ENCODE measurements around the gene STARD10. TPM values are rescaled to one million over a fixed set of nuclear protein-coding genes. Genes with fewer than 3 reads are reported as not detected.

STARD10 gene
- total RNA-seq, 1 experiment from 2014 or later = 58.4 TPM

- Histone ChIP-seq H3K9me2 (ENCODE audit: insufficient read depth) (no peaks in the 10 kb centered on the region), H3K4me3 (replicated peaks in 1 of 2; ENCODE audit: low read depth in 1 of 2, low read length in 2 of 2) (no peak overlapping the region), H3K4me2 (ENCODE audit: low read length) (peak overlapping the region; percentile 47), H3K4me1 (ENCODE audit: control insufficient read depth in 1 of 2, insufficient read depth in 2 of 2, low read length in 2 of 2) (peaks cover 9 to 57% of the 10 kb centered on the region in 2 experiments), H3K9me3 (ENCODE audit: control insufficient read depth in 1 of 2, insufficient read depth in 1 of 2, low read depth in 1 of 2, low read length in 2 of 2) (no peaks in the 10 kb centered on the region), H3K27ac (ENCODE audit: low read depth, low read length) (peak overlapping the region; percentile 24; the same call in 1 of the 2 replicates), H3K79me2 (ENCODE audit: insufficient read depth, low read length) (peaks cover 5% of the 10 kb centered on the region; the same call in 1 of the 2 replicates), H3K36me3 (ENCODE audit: control insufficient read depth in 1 of 2, insufficient read depth in 2 of 2, low read length in 2 of 2) (no peaks in the 10 kb centered on the region), H3K9ac (ENCODE audit: low read length) (peak overlapping the region; percentile 21; the same call in 1 of the 2 replicates), H4K20me1 (ENCODE audit: insufficient read depth) (no peaks in the 10 kb centered on the region), H3K27me3 (ENCODE audit: insufficient read depth, low read length) (no peaks in the 10 kb centered on the region), H2AFZ (ENCODE audit: low read depth, low read length, poor library complexity, severe bottlenecking) (no peak overlapping the region)
- ATAC-seq (no peak), DNase-seq (ENCODE audit: low read depth, low spot score) (no peak)
- TF ChIP-seq ZNF274 (IDR thresholded peaks at IDR 0.05; ENCODE audit: low read depth, low read length) (no peak), ZFX (IDR thresholded peaks at IDR 0.05) (no peak), FOSL1 (IDR thresholded peaks at IDR 0.05; ENCODE audit: low read depth) (no peak)
- BruUV-seq (replicated peaks) = no TSS peak
- CTCF ChIA-PET = no interaction called here
- POLR2A ChIA-PET = no interaction called here
- RAD21 ChIA-PET (ENCODE audit: low non-redundant PET in 1 of 2, low total read pairs in 2 of 2, uncharacterized antibody in 2 of 2, unreplicated experiment in 2 of 2) = interaction anchor here in 1 of 2 experiments (0.5 to 0.7 kb wide), 2 partner anchors 45 to 565 kb away, joined by 3 read pairs; no protein-coding TSS in a partner anchor
- intact Hi-C loops (cut with micrococcal nuclease) = no loop called here
Measured at GRCh38 chr11:72741849-72742512, 51.9 kb downstream of the STARD10 start.

GRCh38 chr11:72741429-72741833, 52.4 kb downstream of the STARD10 start:
- Histone ChIP-seq H3K9ac (ENCODE audit: low read length) (peak overlapping the region; percentile 21; the same call in 1 of the 2 replicates), H3K9me3 (ENCODE audit: control insufficient read depth in 1 of 2, insufficient read depth in 1 of 2, low read depth in 1 of 2, low read length in 2 of 2) (no peaks in the 10 kb centered on the region), H3K4me2 (ENCODE audit: low read length) (peak overlapping the region; percentile 47), H4K20me1 (ENCODE audit: insufficient read depth) (no peaks in the 10 kb centered on the region), H3K4me3 (replicated peaks in 1 of 2; ENCODE audit: low read depth in 1 of 2, low read length in 2 of 2) (no peak overlapping the region), H3K27me3 (ENCODE audit: insufficient read depth, low read length) (no peaks in the 10 kb centered on the region), H3K4me1 (ENCODE audit: control insufficient read depth in 1 of 2, insufficient read depth in 2 of 2, low read length in 2 of 2) (peaks cover 13 to 62% of the 10 kb centered on the region in 2 experiments), H2AFZ (ENCODE audit: low read depth, low read length, poor library complexity, severe bottlenecking) (no peak overlapping the region), H3K79me2 (ENCODE audit: insufficient read depth, low read length) (peaks cover 5% of the 10 kb centered on the region; the same call in 1 of the 2 replicates), H3K36me3 (ENCODE audit: control insufficient read depth in 1 of 2, insufficient read depth in 2 of 2, low read length in 2 of 2) (no peaks in the 10 kb centered on the region), H3K27ac (ENCODE audit: low read depth, low read length) (peak overlapping the region; percentile 24; the same call in 1 of the 2 replicates), H3K9me2 (ENCODE audit: insufficient read depth) (no peaks in the 10 kb centered on the region)
- ATAC-seq (no peak), DNase-seq (ENCODE audit: low read depth, low spot score) (no peak)
- ChIA-PET POLR2A (no interaction called here), CTCF (interaction anchor here (1.0 to 1.5 kb wide), 2 partner anchors 16 to 41 kb away, joined by 3 to 6 read pairs; no protein-coding TSS in a partner anchor), RAD21 (ENCODE audit: low non-redundant PET in 1 of 2, low total read pairs in 2 of 2, uncharacterized antibody in 2 of 2, unreplicated experiment in 2 of 2) (interaction anchor here in 1 of 2 experiments (0.5 to 0.7 kb wide), 2 partner anchors 46 to 566 kb away, joined by 3 read pairs; no protein-coding TSS in a partner anchor)
- no TSS peak for BruUV-seq (replicated peaks)
- intact Hi-C loops (cut with micrococcal nuclease) = no loop called here
- TF ChIP-seq CTCF (IDR thresholded peaks at IDR 0.05 in 2 of 3, conservative IDR thresholded peaks at IDR 0.05 in 1 of 3; ENCODE audit: borderline replicate concordance in 1 of 3, insufficient read depth in 1 of 3, low read depth in 2 of 3, low read length in 2 of 3) (no peak), JUND (IDR thresholded peaks at IDR 0.05) (no peak), RAD21 (IDR thresholded peaks at IDR 0.05; ENCODE audit: low read depth) (no peak), CBX3 (IDR thresholded peaks at IDR 0.05; ENCODE audit: low read depth) (no peak), YY1 (IDR thresholded peaks at IDR 0.05; ENCODE audit: extremely low read depth, insufficient replicate concordance, low read depth, low read length) (no peak), ZNF274 (IDR thresholded peaks at IDR 0.05; ENCODE audit: low read depth, low read length) (no peak), ATF3 (IDR thresholded peaks at IDR 0.05) (no peak), SP1 (IDR thresholded peaks at IDR 0.05; ENCODE audit: low read depth) (no peak), REST (IDR thresholded peaks at IDR 0.05; ENCODE audit: low read depth) (no peak), TCF7L2 (IDR thresholded peaks at IDR 0.05; ENCODE audit: borderline replicate concordance, extremely low read depth, insufficient read depth, insufficient read length) (no peak), POLR2AphosphoS5 (IDR thresholded peaks at IDR 0.05; ENCODE audit: low read depth, low read length) (no peak), ZFX (IDR thresholded peaks at IDR 0.05) (no peak)

Data from HCT116 (cell line).